Activated naive CD4-positive, alpha-beta T cell treated with anti-CD3 and anti-CD28 coated beads, Interleukin-2, amount 10 ng/mL, durations not matched to agents 7 days and 5 days (primary cell): Measurements from ENCODE around the gene PDE1C.

Source experiments
- CTCF ChIA-PET: fragments of 350-600 bp; sonication (Branson Sonifier 250); formaldehyde crosslinking; loops from one replicate; lab custom pipeline; 2021; ENCODE audit warnings: antibody characterized with exemption; lab: Charles Lee
- DNase-seq: peaks from one replicate; pipeline ENCODE4 v3.0.0-alpha.2; 2020
- H3K27ac Mint-ChIP-seq: one replicate; pipeline ENCODE4 v1.8.0; 2021; ENCODE audit warnings: mild to moderate bottlenecking, moderate library complexity, mixed read lengths
- H3K27me3 Mint-ChIP-seq: one replicate; pipeline ENCODE4 v1.8.0; 2021; ENCODE audit warnings: mild to moderate bottlenecking, mixed read lengths
- H3K36me3 Mint-ChIP-seq: one replicate; pipeline ENCODE4 v1.8.0; 2021; ENCODE audit warnings: mixed read lengths
- H3K4me1 Mint-ChIP-seq: one replicate; pipeline ENCODE4 v1.8.0; 2021; ENCODE audit warnings: mixed read lengths
- H3K4me3 Mint-ChIP-seq: one replicate; pipeline ENCODE4 v1.8.0; 2021; ENCODE audit warnings: mild to moderate bottlenecking, moderate library complexity, mixed read lengths
- H3K9me3 Mint-ChIP-seq: one replicate; pipeline ENCODE4 v1.8.0; 2021; ENCODE audit warnings: mixed read lengths

The PDE1C gene

DNA sequence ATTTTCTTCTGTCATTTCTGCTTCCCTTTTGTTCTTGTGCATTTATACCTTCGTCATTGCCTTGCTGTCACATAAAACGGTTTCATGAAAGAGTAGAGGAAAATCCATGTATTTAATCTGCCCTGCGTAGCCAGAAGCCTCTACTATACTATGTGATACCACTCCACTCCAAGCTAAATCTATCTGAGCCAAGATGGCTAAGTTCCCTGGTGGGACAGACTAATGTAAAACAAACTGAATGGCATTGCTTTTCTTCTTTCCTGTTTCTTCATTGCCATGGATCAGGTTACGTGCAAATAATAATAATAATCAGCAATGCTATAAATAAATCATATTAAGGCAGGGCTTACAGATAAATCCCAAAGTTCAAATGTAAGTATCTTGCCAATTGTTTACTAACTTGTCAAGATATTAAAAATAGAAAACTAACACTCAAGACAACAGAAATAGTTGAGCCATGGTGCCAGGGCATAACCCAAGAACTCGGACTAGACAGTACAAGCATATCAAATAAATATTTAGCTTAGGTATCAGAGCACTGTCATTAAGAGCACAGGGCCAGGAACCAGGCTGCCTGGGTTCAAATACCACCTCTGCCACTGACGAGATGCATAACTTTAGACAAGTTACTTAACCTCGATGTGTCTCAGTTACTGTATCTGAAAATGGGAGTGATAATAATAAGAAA, 151.4 kb downstream of the PDE1C start:
- H3K9me3 Mint-ChIP-seq = peaks cover 3% of the 10 kb centered on the region
- H3K27ac Mint-ChIP-seq = no peak overlapping the region
- no peak for DNase-seq
- H3K27me3 Mint-ChIP-seq = no peaks in the 10 kb centered on the region
- H3K4me1 Mint-ChIP-seq = no peaks in the 10 kb centered on the region
- H3K4me3 Mint-ChIP-seq = no peak overlapping the region
- H3K36me3 Mint-ChIP-seq = no peaks in the 10 kb centered on the region
- CTCF ChIA-PET = no interaction called here

DNA sequence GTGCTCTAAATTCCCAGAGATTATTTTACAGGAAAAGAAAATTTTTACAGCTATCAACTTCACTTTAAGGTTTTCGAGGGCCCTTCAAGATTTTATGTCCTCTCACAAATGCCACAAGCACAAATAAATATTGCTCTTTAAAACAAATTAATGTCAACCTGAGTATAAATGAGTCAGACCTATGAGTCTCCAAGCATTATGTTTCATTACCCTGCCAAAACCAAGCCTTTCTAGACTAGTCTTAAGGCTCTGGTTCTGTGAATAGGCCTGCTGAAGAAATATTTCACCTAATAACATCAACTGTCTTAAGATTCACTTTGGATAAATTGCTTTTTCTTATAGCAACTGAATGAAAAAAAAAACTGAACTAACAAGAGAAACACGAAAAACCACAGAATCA, 153.0 kb downstream of the PDE1C start:
- H3K36me3 Mint-ChIP-seq = no peaks in the 10 kb centered on the region
- H3K27ac Mint-ChIP-seq = no peak overlapping the region
- CTCF ChIA-PET = no interaction called here
- no peak for DNase-seq
- H3K4me1 Mint-ChIP-seq = no peaks in the 10 kb centered on the region
- H3K4me3 Mint-ChIP-seq = no peak overlapping the region
- no peaks in the 10 kb centered on the region for H3K27me3 Mint-ChIP-seq
- H3K9me3 Mint-ChIP-seq = peaks cover 3% of the 10 kb centered on the region

DNA sequence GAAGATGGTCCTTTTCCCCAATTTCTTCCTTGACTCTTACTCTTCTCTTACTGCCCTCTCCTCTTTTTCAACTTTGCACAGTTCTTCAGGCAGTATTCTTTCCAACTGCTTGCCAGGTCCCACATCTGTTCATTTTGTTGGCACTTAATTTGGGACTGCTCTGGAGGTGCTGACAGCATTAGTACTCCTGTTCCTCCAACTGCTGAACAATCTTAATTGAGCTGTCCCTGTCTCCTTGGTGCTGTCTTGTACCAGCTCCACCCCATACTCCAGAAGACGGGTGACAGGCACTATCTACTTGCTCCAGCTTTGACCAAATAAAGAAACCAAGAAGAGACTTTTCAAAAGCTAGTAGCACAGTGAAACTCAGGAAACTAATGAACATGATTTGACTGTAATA, 160.0 kb downstream of the PDE1C start:
- peaks cover 1% of the 10 kb centered on the region for H3K9me3 Mint-ChIP-seq
- no peaks in the 10 kb centered on the region for H3K4me1 Mint-ChIP-seq
- H3K27ac Mint-ChIP-seq = no peak overlapping the region
- CTCF ChIA-PET = no interaction called here
- no peak for DNase-seq
- H3K36me3 Mint-ChIP-seq = no peaks in the 10 kb centered on the region
- H3K4me3 Mint-ChIP-seq = no peak overlapping the region
- no peaks in the 10 kb centered on the region for H3K27me3 Mint-ChIP-seq

DNA sequence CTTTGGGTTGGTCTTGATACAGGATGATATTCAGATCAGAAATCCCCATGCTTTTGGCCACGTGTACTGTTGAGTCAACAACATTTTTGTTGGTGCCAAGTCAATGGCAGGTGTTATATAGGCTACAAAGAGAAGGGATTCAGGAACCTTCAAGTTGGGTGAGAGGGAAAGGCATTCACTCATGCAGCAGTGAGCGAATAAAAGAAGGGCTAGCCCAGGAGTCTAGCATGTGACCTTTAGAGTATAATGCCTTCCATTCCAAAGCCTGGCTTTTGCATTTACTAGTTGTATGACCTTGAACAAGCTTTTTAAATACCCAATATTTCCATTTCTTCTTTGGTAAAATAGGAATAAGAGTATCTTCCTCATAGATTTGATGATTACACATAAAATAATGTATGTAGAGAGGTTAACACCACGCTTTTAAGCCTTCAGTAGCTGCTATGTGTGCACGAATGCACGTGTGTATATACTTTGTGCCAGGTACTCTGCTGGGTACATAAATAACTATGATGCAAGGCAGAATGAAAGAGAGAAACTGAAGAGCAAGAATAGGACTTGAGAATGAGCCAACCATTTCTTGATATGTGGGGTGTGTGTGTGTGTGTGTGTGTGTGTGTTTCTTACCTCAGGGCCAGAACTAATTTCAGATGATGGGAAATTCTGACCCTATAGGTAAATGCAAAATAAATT, 163.6 kb downstream of the PDE1C start:
- DNase-seq = no peak
- H3K27ac Mint-ChIP-seq = no peak overlapping the region
- H3K27me3 Mint-ChIP-seq = no peaks in the 10 kb centered on the region
- no peaks in the 10 kb centered on the region for H3K36me3 Mint-ChIP-seq
- CTCF ChIA-PET = no interaction called here
- no peak overlapping the region for H3K4me3 Mint-ChIP-seq
- H3K4me1 Mint-ChIP-seq = no peaks in the 10 kb centered on the region
- H3K9me3 Mint-ChIP-seq = peaks cover 1% of the 10 kb centered on the region

- H3K9me3 Mint-ChIP-seq = peaks cover 1% of the 10 kb centered on the region
- H3K4me1 Mint-ChIP-seq = no peaks in the 10 kb centered on the region
- H3K27ac Mint-ChIP-seq = no peak overlapping the region
- H3K36me3 Mint-ChIP-seq = no peaks in the 10 kb centered on the region
- H3K4me3 Mint-ChIP-seq = no peak overlapping the region
- no peak for DNase-seq
- no peaks in the 10 kb centered on the region for H3K27me3 Mint-ChIP-seq
- CTCF ChIA-PET = no interaction called here
Measured at GRCh38 chr7:31903962-31904361, 166.2 kb downstream of the PDE1C start.

DNA sequence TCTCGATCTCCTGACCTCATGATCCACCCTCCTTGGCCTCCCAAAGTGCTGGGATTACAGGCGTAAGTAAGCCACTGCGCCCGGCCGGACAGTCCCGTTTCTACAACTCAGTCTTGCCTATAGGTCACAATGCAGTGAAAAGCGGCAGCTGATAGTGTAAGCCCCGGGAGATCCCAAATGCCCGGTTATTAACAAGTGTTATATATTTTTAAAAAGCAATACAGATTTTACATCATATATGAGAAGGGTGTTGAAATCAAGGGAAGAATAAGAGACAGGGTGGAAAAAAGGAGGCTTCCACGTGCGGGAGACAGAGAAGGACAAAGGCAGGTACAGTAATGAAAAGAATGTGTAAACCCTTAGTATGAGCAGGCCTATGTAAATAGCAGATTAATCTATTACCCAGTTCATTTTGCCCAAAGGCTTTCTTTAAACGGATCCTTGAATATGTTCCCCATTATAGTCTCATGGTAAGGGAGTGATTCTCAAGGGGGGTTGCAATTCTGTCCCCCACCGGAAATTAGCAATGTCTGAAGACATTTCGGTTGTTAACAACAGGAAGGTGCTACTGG, 170.8 kb downstream of the PDE1C start:
- Mint-ChIP-seq H3K27me3 (no peaks in the 10 kb centered on the region), H3K27ac (no peak overlapping the region), H3K9me3 (peaks cover 3% of the 10 kb centered on the region), H3K4me3 (no peak overlapping the region), H3K36me3 (no peaks in the 10 kb centered on the region), H3K4me1 (no peaks in the 10 kb centered on the region)
- DNase-seq = no peak
- CTCF ChIA-PET = no interaction called here

- Mint-ChIP-seq H3K27me3 (no peaks in the 10 kb centered on the region), H3K4me3 (no peak overlapping the region), H3K9me3 (peaks cover 3% of the 10 kb centered on the region), H3K36me3 (no peaks in the 10 kb centered on the region), H3K4me1 (no peaks in the 10 kb centered on the region), H3K27ac (no peak overlapping the region)
- DNase-seq = no peak
- CTCF ChIA-PET = interaction anchor here (0.7 kb wide), 1 partner anchor 115 kb away, joined by 3 read pairs; no protein-coding TSS in a partner anchor
Measured at GRCh38 chr7:31896925-31897324, 173.3 kb downstream of the PDE1C start.

DNA sequence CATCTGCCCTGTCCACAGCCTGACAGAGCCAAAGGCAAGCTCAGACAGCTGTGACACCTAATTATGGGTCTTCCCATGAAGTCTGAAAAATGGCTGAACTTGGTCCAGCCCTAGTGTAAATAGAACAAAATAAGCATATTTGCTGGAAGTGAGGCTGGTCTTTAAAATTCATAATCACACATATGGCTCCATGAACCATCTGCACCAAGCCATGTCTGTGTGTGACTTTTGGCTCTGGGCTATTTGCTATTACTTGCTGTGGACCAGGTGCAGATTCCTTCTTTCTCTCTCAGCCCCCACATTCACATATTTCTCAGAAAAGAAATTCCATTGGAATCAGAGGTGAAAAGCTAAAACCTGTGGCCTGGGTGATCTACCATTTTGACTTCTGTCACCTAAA, 175.9 kb downstream of the PDE1C start:
- H3K4me3 Mint-ChIP-seq = no peak overlapping the region
- no peaks in the 10 kb centered on the region for H3K36me3 Mint-ChIP-seq
- no peak overlapping the region for H3K27ac Mint-ChIP-seq
- peaks cover 3% of the 10 kb centered on the region for H3K9me3 Mint-ChIP-seq
- no peak for DNase-seq
- no peaks in the 10 kb centered on the region for H3K27me3 Mint-ChIP-seq
- H3K4me1 Mint-ChIP-seq = no peaks in the 10 kb centered on the region
- CTCF ChIA-PET = no interaction called here

- Mint-ChIP-seq H3K27me3 (no peaks in the 10 kb centered on the region), H3K27ac (no peak overlapping the region), H3K9me3 (peaks cover 3% of the 10 kb centered on the region), H3K4me3 (no peak overlapping the region), H3K4me1 (no peaks in the 10 kb centered on the region), H3K36me3 (no peaks in the 10 kb centered on the region)
- no peak for DNase-seq
- CTCF ChIA-PET = no interaction called here
Measured at GRCh38 chr7:31893365-31893764, 176.8 kb downstream of the PDE1C start.

DNA sequence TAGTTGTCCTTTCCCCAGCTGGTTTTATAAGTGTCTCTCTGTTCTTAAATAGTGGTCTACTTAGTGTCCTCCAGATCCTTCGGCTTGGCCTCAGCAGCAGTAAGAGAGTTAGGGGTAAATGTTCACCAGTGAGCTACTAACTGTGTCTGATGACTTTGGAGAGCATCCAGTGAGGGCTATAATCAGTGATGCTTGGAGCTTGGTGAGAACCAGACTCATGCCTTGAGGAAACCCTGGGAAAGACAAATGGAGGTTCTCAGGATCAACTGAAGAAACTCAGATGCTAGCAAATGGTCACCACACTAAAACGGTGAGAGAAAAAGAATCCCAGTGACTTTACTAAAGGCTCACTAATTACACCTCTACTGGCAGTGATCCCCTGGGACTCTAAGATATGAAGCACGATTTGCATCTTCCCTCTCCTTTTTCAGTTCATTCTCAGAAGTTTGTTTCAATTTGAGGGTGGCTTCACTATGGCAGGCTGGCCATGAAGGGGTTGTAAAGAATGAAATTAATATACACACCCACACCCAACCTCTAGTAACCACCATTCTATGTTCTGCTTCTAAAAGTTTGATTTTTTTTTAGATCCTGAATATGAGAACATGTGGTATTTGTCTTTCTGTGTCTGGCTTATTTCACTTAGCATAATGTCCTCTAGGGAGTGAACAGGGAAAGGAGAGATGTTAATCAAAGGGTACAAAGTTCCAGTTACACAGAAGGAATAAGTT, 177.9 kb downstream of the PDE1C start:
- CTCF ChIA-PET = no interaction called here
- Mint-ChIP-seq H3K27me3 (no peaks in the 10 kb centered on the region), H3K4me1 (no peaks in the 10 kb centered on the region), H3K4me3 (no peak overlapping the region), H3K36me3 (no peaks in the 10 kb centered on the region), H3K9me3 (peaks cover 2% of the 10 kb centered on the region), H3K27ac (no peak overlapping the region)
- DNase-seq = no peak

DNA sequence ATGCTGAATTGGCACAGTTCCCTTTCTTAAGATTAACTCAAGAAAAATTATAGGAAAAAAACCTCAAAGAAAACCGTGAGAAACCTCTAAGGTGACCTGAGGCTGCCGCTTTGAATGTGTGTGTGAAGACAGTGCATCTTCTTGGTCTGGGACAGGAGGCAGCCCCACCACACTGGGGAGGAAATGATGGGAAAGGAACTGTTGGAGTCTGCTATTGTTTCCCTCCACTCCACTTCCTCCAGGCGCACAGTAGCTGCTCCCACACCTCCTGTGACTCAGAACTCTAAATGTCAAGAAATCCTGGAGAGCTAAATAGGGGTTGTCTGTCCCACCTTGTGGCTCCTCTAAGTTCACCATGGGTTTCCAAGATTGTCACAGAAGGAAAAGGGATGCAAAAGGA, 179.4 kb downstream of the PDE1C start:
- no peaks in the 10 kb centered on the region for H3K4me1 Mint-ChIP-seq
- DNase-seq = no peak
- H3K9me3 Mint-ChIP-seq = peaks cover 11% of the 10 kb centered on the region
- H3K4me3 Mint-ChIP-seq = no peak overlapping the region
- no peaks in the 10 kb centered on the region for H3K36me3 Mint-ChIP-seq
- no peak overlapping the region for H3K27ac Mint-ChIP-seq
- no peaks in the 10 kb centered on the region for H3K27me3 Mint-ChIP-seq
- CTCF ChIA-PET = no interaction called here

- no peaks in the 10 kb centered on the region for H3K27me3 Mint-ChIP-seq
- CTCF ChIA-PET = no interaction called here
- H3K4me1 Mint-ChIP-seq = no peaks in the 10 kb centered on the region
- peaks cover 13% of the 10 kb centered on the region for H3K9me3 Mint-ChIP-seq
- no peak for DNase-seq
- no peak overlapping the region for H3K27ac Mint-ChIP-seq
- no peaks in the 10 kb centered on the region for H3K36me3 Mint-ChIP-seq
- no peak overlapping the region for H3K4me3 Mint-ChIP-seq
Measured at GRCh38 chr7:31890198-31890597, 180.0 kb downstream of the PDE1C start.

- DNase-seq = no peak
- Mint-ChIP-seq H3K4me1 (no peaks in the 10 kb centered on the region), H3K27ac (no peak overlapping the region), H3K4me3 (no peak overlapping the region), H3K27me3 (no peaks in the 10 kb centered on the region), H3K9me3 (peaks cover 13% of the 10 kb centered on the region), H3K36me3 (no peaks in the 10 kb centered on the region)
- CTCF ChIA-PET = no interaction called here
Measured at GRCh38 chr7:31887006-31887405, 183.2 kb downstream of the PDE1C start.

DNA sequence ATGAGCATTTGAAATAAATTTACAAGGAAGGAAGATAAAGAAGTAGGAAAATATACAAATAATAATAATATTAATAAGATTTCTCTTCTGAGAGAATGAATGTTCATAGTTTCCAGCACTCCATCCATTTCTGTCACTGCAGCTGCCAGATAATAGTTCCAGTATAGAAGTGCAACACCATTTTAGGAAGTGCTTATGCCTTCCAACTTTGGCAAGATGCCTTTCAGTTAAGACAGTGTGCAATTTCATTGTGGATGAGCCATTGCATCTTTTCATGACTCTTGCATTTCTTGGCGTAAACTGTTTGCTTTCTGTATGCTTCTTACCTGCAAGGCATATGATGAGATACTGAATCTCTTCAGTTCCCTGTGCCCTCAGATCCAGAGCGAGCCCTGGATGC, 185.0 kb downstream of the PDE1C start:
- Mint-ChIP-seq H3K36me3 (no peaks in the 10 kb centered on the region), H3K4me3 (no peak overlapping the region), H3K9me3 (peaks cover 13% of the 10 kb centered on the region), H3K27me3 (no peaks in the 10 kb centered on the region), H3K4me1 (no peaks in the 10 kb centered on the region), H3K27ac (no peak overlapping the region)
- CTCF ChIA-PET = no interaction called here
- no peak for DNase-seq
